Measurements from ENCODE around the gene PCNX3. TPM values are rescaled to one million over a fixed set of nuclear protein-coding genes. Genes with fewer than 3 reads are reported as not detected.
"Not testable (repeated sequence)": the region's sequence is repeated elsewhere in the genome, so short reads cannot be mapped to it uniquely, and the experiment has no call there.

PCNX3 gene
- total RNA-seq, 4 donors from 2014 or later: 24.1 to 44.1 (median 34.4) TPM

DNA sequence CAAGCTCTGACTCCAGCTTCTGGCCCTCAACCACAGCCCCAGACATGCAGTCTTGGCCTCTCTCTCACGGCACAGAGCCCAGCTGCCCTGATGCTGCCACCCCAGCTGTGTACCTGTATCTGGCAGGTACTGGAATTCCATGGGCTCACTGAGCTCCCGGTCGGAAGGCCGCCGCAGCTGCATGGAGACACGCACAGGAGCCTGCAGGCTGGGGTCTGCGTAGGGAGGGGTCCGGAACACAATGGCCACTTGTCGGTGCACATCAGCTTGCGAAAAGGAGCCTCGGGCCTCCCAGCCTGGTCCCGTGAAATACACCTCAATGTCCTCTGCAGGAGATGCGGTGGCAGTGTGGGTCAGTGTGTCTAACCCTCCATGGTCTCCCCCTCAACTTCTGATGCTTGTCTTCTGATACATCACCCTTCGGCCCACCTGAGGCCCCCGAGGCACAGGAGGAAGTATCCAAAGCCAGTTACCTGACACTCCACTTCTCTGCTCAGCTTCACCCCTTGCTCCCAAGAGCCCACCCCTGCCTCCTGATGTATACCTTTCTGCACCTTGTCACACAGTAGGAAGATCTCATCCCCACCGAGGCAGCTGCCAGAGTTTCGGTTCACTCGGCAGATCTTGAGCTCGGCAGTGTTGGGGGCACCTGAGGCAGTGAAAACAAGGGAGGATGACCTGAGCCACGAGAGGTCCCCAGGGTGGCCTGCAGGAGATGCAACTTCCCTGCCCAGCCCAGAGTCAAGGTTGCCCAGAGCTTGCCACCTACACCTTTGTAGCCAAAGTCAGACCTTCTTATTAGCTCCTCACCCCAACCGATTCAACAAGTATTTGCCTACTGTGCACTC, 42.8 kb downstream of the PCNX3 start:
- H3K4me3 ChIP-seq (ENCODE audit: low read depth, poor library complexity, severe bottlenecking): no peak overlapping the region
- peak in 1 of 2 donors; percentile 84 for DNase-seq (ENCODE audit: low spot score in 2 of 2)
- TF ChIP-seq, protein P1, sequence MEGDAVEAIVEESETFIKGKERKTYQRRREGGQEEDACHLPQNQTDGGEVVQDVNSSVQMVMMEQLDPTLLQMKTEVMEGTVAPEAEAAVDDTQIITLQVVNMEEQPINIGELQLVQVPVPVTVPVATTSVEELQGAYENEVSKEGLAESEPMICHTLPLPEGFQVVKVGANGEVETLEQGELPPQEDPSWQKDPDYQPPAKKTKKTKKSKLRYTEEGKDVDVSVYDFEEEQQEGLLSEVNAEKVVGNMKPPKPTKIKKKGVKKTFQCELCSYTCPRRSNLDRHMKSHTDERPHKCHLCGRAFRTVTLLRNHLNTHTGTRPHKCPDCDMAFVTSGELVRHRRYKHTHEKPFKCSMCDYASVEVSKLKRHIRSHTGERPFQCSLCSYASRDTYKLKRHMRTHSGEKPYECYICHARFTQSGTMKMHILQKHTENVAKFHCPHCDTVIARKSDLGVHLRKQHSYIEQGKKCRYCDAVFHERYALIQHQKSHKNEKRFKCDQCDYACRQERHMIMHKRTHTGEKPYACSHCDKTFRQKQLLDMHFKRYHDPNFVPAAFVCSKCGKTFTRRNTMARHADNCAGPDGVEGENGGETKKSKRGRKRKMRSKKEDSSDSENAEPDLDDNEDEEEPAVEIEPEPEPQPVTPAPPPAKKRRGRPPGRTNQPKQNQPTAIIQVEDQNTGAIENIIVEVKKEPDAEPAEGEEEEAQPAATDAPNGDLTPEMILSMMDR (IDR thresholded peaks at IDR 0.05): no peak
- no peak for TF ChIP-seq POLR2A (IDR thresholded peaks at IDR 0.05)
- intact Hi-C loops (cut with DNase I; ENCODE audit: low total_unique reads): no loop called here
- 86 to 87% methylated on average over 21 of the region's 21 CpGs for WGBS, 2 donors

DNA sequence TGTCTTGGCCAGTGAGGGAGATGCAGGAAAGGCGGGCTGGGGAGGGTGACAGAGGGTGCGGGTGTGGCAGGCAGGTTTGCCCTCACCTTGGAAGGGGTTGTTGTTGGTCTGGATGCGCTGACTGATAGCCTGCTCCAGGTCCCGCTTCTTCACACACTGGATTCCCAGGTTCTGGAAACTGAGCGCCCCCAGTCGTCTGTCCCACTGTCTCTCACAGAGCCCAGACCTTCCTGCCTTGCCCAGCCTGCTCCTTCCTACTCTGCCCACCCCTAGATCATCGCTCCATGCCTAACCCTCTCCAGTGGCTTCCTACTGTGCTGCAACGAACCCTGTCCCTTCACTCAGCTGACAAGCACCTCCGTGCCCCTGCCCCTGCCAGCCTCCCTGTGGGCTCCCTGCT, 44.5 kb downstream of the PCNX3 start:
- WGBS, 2 donors: 88 to 93% methylated on average over 9 of the region's 9 CpGs
- no peak for DNase-seq (ENCODE audit: low spot score in 2 of 2)
- no peak overlapping the region for H3K4me3 ChIP-seq (ENCODE audit: low read depth, poor library complexity, severe bottlenecking)
- intact Hi-C loops (cut with DNase I; ENCODE audit: low total_unique reads): no loop called here
- TF ChIP-seq, protein P1 (IDR thresholded peaks at IDR 0.05): no peak
- no peak for TF ChIP-seq POLR2A (IDR thresholded peaks at IDR 0.05)

DNA sequence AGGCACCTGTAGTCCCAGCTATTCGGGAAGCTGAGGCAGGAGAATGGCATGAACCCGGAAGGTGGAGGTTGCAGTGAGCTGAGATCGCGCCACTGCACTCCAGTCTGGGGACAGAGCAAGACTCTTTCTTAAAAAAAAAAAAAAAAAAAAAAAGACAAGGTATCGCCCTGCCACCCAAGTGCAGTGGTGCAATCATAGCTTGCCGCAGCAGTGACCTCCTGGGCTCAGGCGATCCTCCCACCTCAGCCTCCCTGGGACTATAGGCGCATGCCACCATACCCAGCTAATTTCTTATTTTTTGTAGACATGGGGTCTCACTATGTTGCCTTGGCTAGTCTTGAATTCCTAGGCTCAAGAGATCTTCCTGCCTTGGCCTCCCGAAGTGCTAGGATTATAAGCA, 45.3 kb downstream of the PCNX3 start:
- 87 to 90% methylated on average over 9 of the region's 9 CpGs for WGBS, 2 donors
- H3K4me3 ChIP-seq (ENCODE audit: low read depth, poor library complexity, severe bottlenecking); DNase-seq (ENCODE audit: low spot score in 2 of 2); intact Hi-C loops (cut with DNase I; ENCODE audit: low total_unique reads): not testable (repeated sequence)

DNA sequence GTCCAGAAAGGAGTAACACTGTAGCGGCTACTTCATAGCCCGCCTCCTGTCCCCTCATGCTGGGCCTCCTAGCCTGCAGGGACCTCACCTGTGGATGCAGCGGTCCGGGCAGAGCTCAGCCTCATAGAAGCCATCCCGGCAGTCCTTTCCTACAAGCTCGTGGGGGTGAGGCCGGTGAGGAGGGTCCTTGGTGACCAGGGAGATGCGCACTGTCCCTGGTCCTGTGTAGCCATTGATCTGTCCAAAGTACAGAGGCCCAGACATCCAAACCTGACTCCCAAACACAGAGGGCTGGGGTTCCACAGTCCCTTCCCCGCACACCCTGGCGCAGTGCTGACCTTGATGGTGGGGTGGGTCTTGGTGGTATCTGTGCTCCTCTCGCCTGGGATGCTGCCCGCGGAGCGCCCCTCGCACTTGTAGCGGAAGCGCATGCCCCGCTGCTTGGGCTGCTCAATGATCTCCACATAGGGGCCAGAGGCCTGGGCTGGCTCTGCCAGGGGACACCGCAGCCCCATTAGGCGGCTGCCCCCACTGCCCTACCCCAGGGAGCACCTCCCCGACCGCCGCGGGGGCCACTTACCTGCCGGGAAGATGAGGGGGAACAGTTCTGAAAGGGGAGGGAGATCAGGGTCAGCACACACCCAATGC, 46.1 kb downstream of the PCNX3 start:
- DNase-seq (ENCODE audit: low spot score in 2 of 2): peak in 1 of 2 donors; percentile 86
- intact Hi-C loops (cut with DNase I; ENCODE audit: low total_unique reads): no loop called here
- WGBS, 2 donors: 76 to 84% methylated on average over 8 to 11 of the region's 25 CpGs
- peak overlapping the region; percentile 65 for H3K4me3 ChIP-seq (ENCODE audit: low read depth, poor library complexity, severe bottlenecking)
- no peak for TF ChIP-seq POLR2A (IDR thresholded peaks at IDR 0.05)

DNA sequence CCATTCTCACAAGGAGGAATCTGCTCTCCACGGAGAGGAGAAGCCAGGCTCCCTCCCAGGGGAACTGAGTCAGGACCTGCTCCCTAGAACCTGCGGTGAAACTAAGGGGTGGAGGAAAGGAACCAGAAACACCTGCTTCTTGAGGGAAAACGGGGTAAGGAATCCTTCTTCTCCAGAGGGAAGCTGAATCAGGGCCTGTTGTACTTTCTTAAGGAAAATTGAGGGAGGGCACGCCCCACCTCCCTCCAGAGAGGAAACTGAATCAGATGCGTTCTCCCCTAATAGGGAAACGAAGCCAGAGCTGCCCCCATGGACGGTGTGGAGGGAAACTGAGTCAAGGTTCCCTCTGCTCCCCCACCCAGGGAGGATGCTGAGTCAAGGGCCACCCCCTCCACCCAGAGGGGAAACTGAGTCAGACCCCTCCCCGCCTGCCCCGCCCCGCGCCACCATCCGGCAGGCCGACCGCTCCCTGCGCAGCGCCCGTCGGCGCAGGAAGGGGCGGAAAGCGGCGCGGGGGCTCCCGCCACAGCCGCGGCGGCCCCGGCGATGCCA, 46.7 kb downstream of the PCNX3 start:
- DNase-seq (ENCODE audit: low spot score in 2 of 2): no peak
- no peak for TF ChIP-seq POLR2A (IDR thresholded peaks at IDR 0.05)
- TF ChIP-seq, protein P1 (IDR thresholded peaks at IDR 0.05): no peak
- peak overlapping the region; percentile 65 for H3K4me3 ChIP-seq (ENCODE audit: low read depth, poor library complexity, severe bottlenecking)
- intact Hi-C loops (cut with DNase I; ENCODE audit: low total_unique reads): no loop called here
- WGBS, 2 donors: 0 to 2% methylated on average over 7 to 11 of the region's 29 CpGs

DNA sequence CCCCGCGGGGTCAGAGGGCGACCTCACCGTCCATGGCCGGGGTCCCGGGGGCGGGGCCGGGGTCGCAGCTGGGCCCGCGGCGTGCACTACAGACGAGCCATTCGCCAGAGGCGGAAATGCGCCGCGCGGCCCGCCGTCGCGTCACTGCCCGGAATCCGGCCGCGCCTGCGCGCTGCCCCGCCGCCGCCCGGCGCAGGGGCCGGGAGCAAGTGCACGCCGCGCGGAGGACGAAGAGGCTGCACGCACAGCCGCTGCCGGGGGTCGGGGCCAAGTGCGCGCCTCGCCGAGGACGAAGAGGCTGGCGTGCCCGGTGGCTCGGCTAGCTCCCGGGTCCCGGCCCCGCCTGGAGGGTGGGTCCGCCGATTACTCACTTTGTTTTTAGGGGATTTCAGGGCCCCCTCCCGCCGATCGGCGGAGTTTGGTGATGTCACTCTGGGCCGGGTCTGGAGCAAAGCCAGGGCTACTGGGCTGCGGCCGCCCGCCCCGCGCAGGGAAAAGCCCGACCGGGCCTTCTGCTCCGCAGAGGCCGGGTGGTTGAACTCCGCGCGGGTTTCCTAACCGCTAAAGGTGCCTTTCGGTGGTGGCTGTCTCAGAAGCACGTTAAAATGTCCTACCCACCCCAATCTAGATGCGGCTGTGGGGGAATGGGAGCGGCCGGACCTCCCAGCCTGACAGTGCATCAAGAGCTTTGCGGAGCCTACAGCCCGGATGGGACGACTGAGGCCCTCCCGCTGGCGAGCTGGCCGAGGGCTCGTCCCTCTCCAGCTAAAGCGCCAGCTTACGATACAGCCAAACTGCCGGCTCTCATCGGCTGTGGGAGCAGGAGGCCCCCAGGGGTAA, 47.4 kb downstream of the PCNX3 start, which contains the start of gene RELA:
RELA (minus strand) TSS at position 118 of the 840 bp plus-strand sequence; CDS start at position 34, 84 bp downstream.
- DNase-seq (ENCODE audit: low spot score in 2 of 2): peak; percentile 93 to 99
- TF ChIP-seq, protein P1 (IDR thresholded peaks at IDR 0.05): no peak
- TF ChIP-seq POLR2A (IDR thresholded peaks at IDR 0.05): peak in 1 of 2 donors; percentile 36
- intact Hi-C loops (cut with DNase I; ENCODE audit: low total_unique reads): no loop called here
- peak within 1 kb of the TSS; percentile 65 for H3K4me3 ChIP-seq (ENCODE audit: low read depth, poor library complexity, severe bottlenecking)
- WGBS, 2 donors: 0 to 1% methylated on average over 30 to 81 of the region's 91 CpGs
